ENCODE results near the gene SGTB.
"Not testable (repeated sequence)": the region's sequence is repeated elsewhere in the genome, so short reads cannot be mapped to it uniquely, and the experiment has no call there.

The SGTB gene

DNA sequence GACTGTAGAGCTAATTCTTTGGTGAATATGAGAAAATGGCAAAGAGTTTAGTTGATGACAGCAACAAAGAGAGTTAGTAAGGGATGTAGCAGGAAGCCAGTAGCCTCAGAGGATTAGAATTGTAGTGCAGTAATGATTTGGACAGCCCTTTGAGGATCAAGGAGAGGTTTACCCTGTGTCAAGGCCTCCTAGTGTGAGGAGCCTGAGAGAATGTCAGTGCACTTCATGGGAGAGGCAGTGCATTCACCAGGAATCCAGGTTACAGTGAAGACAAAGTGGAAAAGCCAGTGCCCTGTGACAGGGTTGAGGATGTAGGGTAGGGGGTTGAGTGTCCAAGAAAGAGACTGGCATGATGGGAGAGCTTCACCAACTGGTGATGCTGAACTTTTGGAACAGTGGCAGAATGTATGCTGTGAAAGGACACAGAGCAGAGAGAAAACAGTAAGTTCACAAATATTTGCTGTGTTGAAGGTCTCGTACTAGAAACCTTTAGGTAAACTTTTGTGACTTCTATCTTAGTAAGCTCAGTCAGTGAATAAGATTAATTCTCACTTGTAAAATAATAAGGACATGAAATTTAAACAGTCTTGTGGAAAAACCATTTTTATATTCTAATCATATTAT lies 27.4 kb upstream of the SGTB start:
- peaks cover 12% of the 10 kb centered on the region for H3K36me3 Mint-ChIP-seq (ENCODE audit: low read depth)
- H3K27me3 Mint-ChIP-seq = no peaks in the 10 kb centered on the region
- H3K4me1 Mint-ChIP-seq (ENCODE audit: low read depth) = no peaks in the 10 kb centered on the region
- no peak overlapping the region for H3K4me3 Mint-ChIP-seq
- no peaks in the 10 kb centered on the region for H3K9me3 Mint-ChIP-seq
- H3K27ac Mint-ChIP-seq = no peak overlapping the region

GRCh38 chr5:65742565-65743231 lies 20.8 kb upstream of the SGTB start:
- Mint-ChIP-seq H3K4me1 (ENCODE audit: low read depth) (peaks cover 16% of the 10 kb centered on the region), H3K4me3 (no peak overlapping the region), H3K27ac (no peak overlapping the region), H3K36me3 (ENCODE audit: low read depth) (peaks cover 16% of the 10 kb centered on the region), H3K27me3 (no peaks in the 10 kb centered on the region), H3K9me3 (no peaks in the 10 kb centered on the region)

DNA sequence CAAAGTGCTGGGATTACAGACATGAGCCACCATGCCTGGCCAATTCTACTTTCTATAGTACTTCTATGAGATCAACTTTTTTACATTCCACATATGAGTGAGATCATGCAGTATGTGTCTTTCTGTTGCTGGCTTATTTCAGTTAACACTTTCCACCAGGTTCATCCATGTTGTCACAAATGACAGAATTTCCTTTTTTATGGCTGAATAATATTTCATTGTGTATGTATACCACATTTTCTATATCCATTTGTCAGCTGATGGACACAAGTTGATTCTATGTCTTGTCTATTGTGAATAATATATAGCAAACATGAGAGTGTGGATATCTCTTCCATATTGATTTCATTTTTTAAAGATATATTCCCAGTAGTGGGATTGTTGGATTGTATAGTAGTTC lies 17.3 kb upstream of the SGTB start:
- H3K27ac Mint-ChIP-seq = no peak overlapping the region
- H3K4me3 Mint-ChIP-seq = no peak overlapping the region
- H3K27me3 Mint-ChIP-seq = no peaks in the 10 kb centered on the region
- no peaks in the 10 kb centered on the region for H3K9me3 Mint-ChIP-seq
- peaks cover 8% of the 10 kb centered on the region for H3K36me3 Mint-ChIP-seq (ENCODE audit: low read depth)
- H3K4me1 Mint-ChIP-seq (ENCODE audit: low read depth) = peaks cover 31% of the 10 kb centered on the region

DNA sequence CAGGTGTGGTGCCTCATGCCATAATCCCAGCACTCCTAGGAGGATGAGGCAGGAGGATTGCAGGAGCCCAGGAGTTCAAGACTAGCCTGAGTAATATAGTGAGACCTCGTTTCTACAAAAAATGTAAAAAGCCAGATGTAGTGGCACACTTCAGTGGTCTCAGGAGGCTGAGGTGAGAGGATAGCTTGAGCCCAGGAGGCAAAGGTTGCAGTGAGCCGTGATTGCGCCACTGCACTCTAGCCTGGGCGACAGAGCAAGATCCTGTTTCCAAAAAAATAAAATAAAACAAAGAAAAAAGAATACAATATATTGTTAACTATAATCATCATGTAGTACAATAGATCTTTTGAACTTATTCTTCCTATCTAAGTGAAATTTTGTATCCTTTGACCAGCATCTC lies 16.4 kb upstream of the SGTB start:
- Mint-ChIP-seq H3K4me1 (ENCODE audit: low read depth) (peaks cover 32% of the 10 kb centered on the region), H3K27ac (no peak overlapping the region), H3K9me3 (no peaks in the 10 kb centered on the region), H3K36me3 (ENCODE audit: low read depth) (peaks cover 8% of the 10 kb centered on the region), H3K4me3 (no peak overlapping the region), H3K27me3 (no peaks in the 10 kb centered on the region)

DNA sequence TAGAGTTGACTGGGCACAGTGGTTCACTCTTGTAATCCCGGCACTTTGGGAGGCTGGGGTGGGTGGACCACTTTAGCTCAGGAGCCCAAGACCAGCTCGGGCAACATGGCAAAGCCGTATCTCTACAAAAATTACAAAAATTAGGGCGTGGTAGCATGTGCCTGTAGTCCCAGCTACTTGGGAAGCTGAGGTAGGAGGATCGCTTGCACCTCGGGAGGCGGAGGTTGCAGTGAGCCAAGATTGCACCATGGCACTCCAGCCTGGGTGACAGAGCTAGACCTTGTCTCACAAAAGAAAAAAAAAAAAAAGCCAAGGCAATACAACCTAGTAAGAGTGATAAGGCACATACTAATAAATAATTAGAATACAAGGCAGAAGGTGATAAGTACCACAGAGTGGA lies 15.9 kb upstream of the SGTB start:
- Mint-ChIP-seq H3K27ac (no peak overlapping the region), H3K27me3 (no peaks in the 10 kb centered on the region), H3K4me3 (no peak overlapping the region), H3K9me3 (no peaks in the 10 kb centered on the region), H3K4me1 (ENCODE audit: low read depth) (peaks cover 30% of the 10 kb centered on the region), H3K36me3 (ENCODE audit: low read depth) (peaks cover 8% of the 10 kb centered on the region)

DNA sequence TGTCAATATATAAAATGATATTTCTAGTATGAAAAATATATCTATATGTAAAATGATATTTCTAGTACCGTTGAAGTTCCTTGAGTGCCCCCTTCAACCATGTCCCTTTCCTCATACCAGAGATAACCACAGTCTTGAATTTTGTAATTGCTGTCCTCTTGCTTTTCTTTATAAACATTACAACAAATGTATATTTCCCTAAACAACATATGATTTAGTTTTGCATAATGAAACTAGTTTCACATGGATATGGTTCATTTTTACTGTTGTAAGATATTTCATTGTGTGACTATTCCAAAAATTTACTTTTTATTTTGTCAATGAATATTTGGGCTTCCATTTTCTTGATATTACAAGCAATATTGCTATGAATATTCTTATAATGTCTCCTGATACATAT lies 14.1 kb upstream of the SGTB start:
- Mint-ChIP-seq H3K27ac (no peak overlapping the region), H3K4me3 (no peak overlapping the region), H3K4me1 (ENCODE audit: low read depth) (peaks cover 25% of the 10 kb centered on the region), H3K36me3 (ENCODE audit: low read depth) (peaks cover 8% of the 10 kb centered on the region), H3K9me3 (no peaks in the 10 kb centered on the region), H3K27me3 (no peaks in the 10 kb centered on the region)

DNA sequence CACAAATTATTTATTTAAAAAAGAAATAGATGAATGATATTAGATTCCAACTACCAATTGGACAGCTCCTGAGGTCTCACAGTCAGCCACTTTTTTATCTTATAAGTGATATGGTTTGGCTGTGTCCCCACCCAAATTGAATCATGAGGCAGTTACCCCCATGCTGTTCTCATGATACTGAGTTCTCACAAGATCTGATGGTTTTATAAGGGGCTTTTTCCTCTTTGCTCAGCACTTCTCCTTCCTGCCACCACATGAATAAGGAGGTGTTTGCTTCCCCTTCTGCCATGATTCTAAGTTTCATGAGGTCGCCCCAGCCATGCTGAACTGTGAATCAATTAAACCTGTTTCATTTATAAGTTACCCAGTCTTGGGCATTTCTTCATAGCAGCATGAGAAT lies 13.0 kb upstream of the SGTB start:
- Mint-ChIP-seq H3K27me3 (no peaks in the 10 kb centered on the region), H3K4me1 (ENCODE audit: low read depth) (peaks cover 19% of the 10 kb centered on the region), H3K27ac (no peak overlapping the region), H3K9me3 (no peaks in the 10 kb centered on the region), H3K4me3 (no peak overlapping the region), H3K36me3 (ENCODE audit: low read depth) (peaks cover 8% of the 10 kb centered on the region)

- H3K4me1 Mint-ChIP-seq (ENCODE audit: low read depth) = peaks cover 16% of the 10 kb centered on the region
- H3K27me3 Mint-ChIP-seq; H3K27ac Mint-ChIP-seq; H3K9me3 Mint-ChIP-seq; H3K36me3 Mint-ChIP-seq (ENCODE audit: low read depth); H3K4me3 Mint-ChIP-seq: not testable (repeated sequence)
These were observed 12.4 kb upstream of the SGTB start for GRCh38 chr5:65734196-65734775.

GRCh38 chr5:65732046-65732445 lies 10.1 kb upstream of the SGTB start:
- not testable (repeated sequence) for H3K9me3 Mint-ChIP-seq; H3K36me3 Mint-ChIP-seq (ENCODE audit: low read depth); H3K27me3 Mint-ChIP-seq; H3K27ac Mint-ChIP-seq; H3K4me3 Mint-ChIP-seq
- peaks cover 16% of the 10 kb centered on the region for H3K4me1 Mint-ChIP-seq (ENCODE audit: low read depth)

GRCh38 chr5:65730910-65731309 lies 9.0 kb upstream of the SGTB start:
- peaks cover 16% of the 10 kb centered on the region for H3K4me1 Mint-ChIP-seq (ENCODE audit: low read depth)
- no peaks in the 10 kb centered on the region for H3K9me3 Mint-ChIP-seq
- no peaks in the 10 kb centered on the region for H3K36me3 Mint-ChIP-seq (ENCODE audit: low read depth)
- no peaks in the 10 kb centered on the region for H3K27me3 Mint-ChIP-seq
- no peak overlapping the region for H3K4me3 Mint-ChIP-seq
- no peak overlapping the region for H3K27ac Mint-ChIP-seq

- Mint-ChIP-seq H3K27me3 (no peaks in the 10 kb centered on the region), H3K9me3 (no peaks in the 10 kb centered on the region), H3K4me3 (no peak overlapping the region), H3K4me1 (ENCODE audit: low read depth) (peaks cover 9% of the 10 kb centered on the region), H3K36me3 (ENCODE audit: low read depth) (peaks cover 1% of the 10 kb centered on the region), H3K27ac (no peak overlapping the region)
These were observed 6.3 kb upstream of the SGTB start for GRCh38 chr5:65728218-65728617.

DNA sequence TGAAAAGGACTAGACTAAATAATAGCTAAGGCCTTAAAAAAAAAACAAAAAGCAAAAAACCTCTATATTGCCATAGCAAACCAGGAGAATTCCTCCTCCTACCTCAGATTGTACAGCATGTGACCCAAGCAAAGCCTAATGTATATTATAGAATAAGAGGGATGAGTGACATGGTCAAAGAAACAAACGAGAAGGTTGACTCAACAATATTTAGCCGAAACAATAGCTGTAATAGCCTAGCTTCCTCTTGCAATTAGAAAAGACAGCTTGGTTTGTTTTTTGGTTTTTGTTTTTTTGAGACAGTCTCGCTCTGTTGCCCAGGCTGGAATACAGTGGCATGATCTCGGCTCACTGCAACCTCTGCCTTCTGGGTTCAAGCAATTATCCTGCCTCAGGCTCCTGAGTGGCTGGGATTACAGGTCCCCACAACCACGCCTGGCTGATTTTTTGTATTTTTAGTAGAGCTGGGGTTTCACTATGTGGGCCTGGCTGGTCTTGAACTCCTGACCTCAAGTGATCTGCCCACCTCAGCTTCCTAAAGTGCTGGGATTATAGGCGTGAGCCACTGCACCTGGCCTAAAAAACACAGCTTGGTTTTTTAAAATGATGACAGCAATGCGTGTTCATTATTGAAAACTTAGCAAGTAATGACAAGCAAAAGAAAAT lies 5.7 kb upstream of the SGTB start:
- Mint-ChIP-seq H3K4me3 (no peak overlapping the region), H3K36me3 (ENCODE audit: low read depth) (peaks cover 6% of the 10 kb centered on the region)

GRCh38 chr5:65722575-65723403 lies 880 bp upstream of the SGTB start:
- no peaks in the 10 kb centered on the region for H3K27me3 Mint-ChIP-seq
- peaks cover 13% of the 10 kb centered on the region for H3K36me3 Mint-ChIP-seq (ENCODE audit: low read depth)
- peak overlapping the region; percentile 88 for H3K27ac Mint-ChIP-seq
- H3K9me3 Mint-ChIP-seq = no peaks in the 10 kb centered on the region
- peaks cover 26% of the 10 kb centered on the region for H3K4me1 Mint-ChIP-seq (ENCODE audit: low read depth)
- H3K4me3 Mint-ChIP-seq = peak overlapping the region; percentile 97

More for the DNA sequence above, 5.7 kb upstream of the SGTB start:
- Mint-ChIP-seq H3K27ac (no peak overlapping the region), H3K4me1 (ENCODE audit: low read depth) (peaks cover 15% of the 10 kb centered on the region), H3K27me3 (no peaks in the 10 kb centered on the region), H3K9me3 (no peaks in the 10 kb centered on the region)

- Mint-ChIP-seq H3K9me3 (no peaks in the 10 kb centered on the region), H3K4me1 (ENCODE audit: low read depth) (peaks cover 26% of the 10 kb centered on the region), H3K27me3 (no peaks in the 10 kb centered on the region), H3K36me3 (ENCODE audit: low read depth) (peaks cover 13% of the 10 kb centered on the region), H3K27ac (peak overlapping the region; percentile 85), H3K4me3 (peak overlapping the region; percentile 90)
These were observed 724 bp downstream of the SGTB start for GRCh38 chr5:65721050-65721719.

All from stimulated activated naive CD8-positive, alpha-beta T cell treated with anti-CD3 and anti-CD28 coated beads, Interleukin-15, Interleukin-2, amounts not matched to agents 100 ng/mL and 50 ng/mL, for 24 hours (primary cell).